H9 (cell line): ENCODE data around the gene TP73. TPM values are rescaled to one million over a fixed set of nuclear protein-coding genes. Genes with fewer than 3 reads are reported as not detected.

ENCODE experiments used
- DNase-seq: peaks from one replicate; pipeline ENCODE4 v3.0.0-alpha.2; 2017
- H2AFZ ChIP-seq: one replicate; pipeline ENCODE4 v1.6.1; 2013; ENCODE audit warnings: mild to moderate bottlenecking, low read length, control low read depth, moderate library complexity
- H2AK5ac ChIP-seq: 2 replicates; pipeline ENCODE4 v1.6.1; 2013; ENCODE audit warnings: low read length, control low read depth, mixed read lengths; ENCODE audit not compliant: insufficient read length
- H2BK120ac ChIP-seq: one replicate; pipeline ENCODE4 v1.6.1; 2013; ENCODE audit warnings: low read depth, mild to moderate bottlenecking, low read length, control low read depth, inconsistent platforms; ENCODE audit not compliant: poor library complexity, severe bottlenecking
- H2BK12ac ChIP-seq: 2 replicates; pipeline ENCODE4 v1.6.1; 2013; ENCODE audit warnings: low read length, control low read depth, mixed read lengths, low read depth; ENCODE audit not compliant: insufficient read length
- H2BK15ac ChIP-seq: 2 replicates; pipeline ENCODE4 v1.6.1; 2013; ENCODE audit warnings: low read depth, low read length, control low read depth
- H2BK20ac ChIP-seq: one replicate; pipeline ENCODE4 v1.6.1; 2013; ENCODE audit warnings: low read depth, mild to moderate bottlenecking, low read length, control low read depth, inconsistent platforms; ENCODE audit not compliant: poor library complexity, severe bottlenecking
- H2BK5ac ChIP-seq: 2 replicates; pipeline ENCODE4 v1.6.1; 2013; ENCODE audit warnings: low read length, control low read depth, mixed read lengths; ENCODE audit not compliant: insufficient read length
- H3K14ac ChIP-seq: 2 replicates; pipeline ENCODE4 v1.6.1; 2013; ENCODE audit warnings: low read length, control low read depth; ENCODE audit not compliant: insufficient read depth
- H3K18ac ChIP-seq: 2 replicates; pipeline ENCODE4 v1.6.1; 2013; ENCODE audit warnings: low read depth, mild to moderate bottlenecking, mixed read lengths, low read length, control low read depth; ENCODE audit not compliant: insufficient read length
- H3K23ac ChIP-seq: 2 replicates; pipeline ENCODE4 v1.6.1; 2013; ENCODE audit warnings: low read length, control low read depth, mixed read lengths, low read depth; ENCODE audit not compliant: insufficient read length
- H3K23me2 ChIP-seq: 2 replicates; pipeline ENCODE4 v1.6.1; 2013; ENCODE audit warnings: low read depth, mild to moderate bottlenecking, mixed read lengths, low read length, control low read depth; ENCODE audit not compliant: insufficient read length, poor library complexity, severe bottlenecking
- H3K27ac ChIP-seq: 2 replicates; pipeline ENCODE4 v1.5.1; 2013; ENCODE audit warnings: low read length, control low read depth, mixed read lengths, low read depth; ENCODE audit not compliant: insufficient read length
- H3K27me3 ChIP-seq: 2 replicates; pipeline ENCODE4 v1.6.1; 2013; ENCODE audit warnings: low read length, control low read depth, inconsistent platforms; ENCODE audit not compliant: insufficient read depth
- H3K4ac ChIP-seq: 2 replicates; pipeline ENCODE4 v1.6.1; 2013; ENCODE audit warnings: low read depth, mild to moderate bottlenecking, control low read depth, inconsistent platforms, low read length, moderate library complexity
- H3K4me1 ChIP-seq: 2 replicates; pipeline ENCODE4 v1.6.1; 2013; ENCODE audit warnings: low read length, control low read depth, inconsistent platforms; ENCODE audit not compliant: insufficient read depth
- H3K4me2 ChIP-seq: 2 replicates; pipeline ENCODE4 v1.6.1; 2013; ENCODE audit warnings: low read length, control low read depth, mixed read lengths; ENCODE audit not compliant: insufficient read length, insufficient read depth
- H3K56ac ChIP-seq: 2 replicates; pipeline ENCODE4 v1.6.1; 2013; ENCODE audit warnings: low read depth, mild to moderate bottlenecking, mixed read lengths, low read length, control low read depth; ENCODE audit not compliant: insufficient read length
- H3K79me1 ChIP-seq: 2 replicates; pipeline ENCODE4 v1.6.1; 2013; ENCODE audit warnings: low read depth, mild to moderate bottlenecking, moderate library complexity, low read length, control low read depth, inconsistent platforms; ENCODE audit not compliant: insufficient read depth, poor library complexity, severe bottlenecking
- H3K79me2 ChIP-seq: 2 replicates; pipeline ENCODE4 v1.6.1; 2013; ENCODE audit warnings: low read length, control low read depth, inconsistent platforms; ENCODE audit not compliant: insufficient read depth
- H3K9ac ChIP-seq: 2 replicates; pipeline ENCODE4 v1.6.1; 2013; ENCODE audit warnings: low read length, control low read depth, mixed read lengths; ENCODE audit not compliant: insufficient read length; ENCODE audit errors: extremely low read depth
- H3K9me3 ChIP-seq: one replicate; pipeline ENCODE4 v1.6.1; 2013; ENCODE audit warnings: low read depth, low read length, inconsistent platforms; ENCODE audit not compliant: control insufficient read depth
- H3T11ph ChIP-seq: one replicate; pipeline ENCODE4 v1.6.1; 2013; ENCODE audit warnings: mild to moderate bottlenecking, low read length, control low read depth, inconsistent platforms
- H4K20me1 ChIP-seq: one replicate; pipeline ENCODE4 v1.6.1; 2013; ENCODE audit not compliant: control insufficient read depth, insufficient read length, insufficient read depth
- H4K5ac ChIP-seq: 2 replicates; pipeline ENCODE4 v1.6.1; 2013; ENCODE audit warnings: low read depth, mild to moderate bottlenecking, mixed read lengths, low read length, control low read depth; ENCODE audit not compliant: insufficient read length
- H4K8ac ChIP-seq: replicated peaks from 2 replicates; pipeline ENCODE4 v1.6.1; 2013; ENCODE audit warnings: low read length, control low read depth, mixed read lengths, low read depth; ENCODE audit not compliant: insufficient read length
- H4K91ac ChIP-seq: 2 replicates; pipeline ENCODE4 v1.6.1; 2013; ENCODE audit warnings: low read depth, mild to moderate bottlenecking, moderate library complexity, mixed read lengths, low read length, control low read depth; ENCODE audit not compliant: insufficient read length
- H3K27ac Mint-ChIP-seq, 3 experiments: 2 replicates in 2 of 3; 3 replicates in 1 of 3; pipeline ENCODE4 v1.8.0; 2020 to 2021; ENCODE audit warnings: mixed read lengths in 3 of 3, mild to moderate bottlenecking in 1 of 3, moderate library complexity in 1 of 3
- H3K27me3 Mint-ChIP-seq: 2 replicates; pipeline ENCODE4 v1.8.0; 2021; ENCODE audit warnings: low read depth, mild to moderate bottlenecking, moderate library complexity, mixed read lengths
- H3K36me3 Mint-ChIP-seq, 3 experiments: 2 replicates in 2 of 3; 3 replicates in 1 of 3; pipeline ENCODE4 v1.8.0; 2020 to 2021; ENCODE audit warnings: low read depth in 3 of 3, mixed read lengths in 3 of 3; ENCODE audit not compliant: insufficient read depth in 1 of 3
- H3K4me1 Mint-ChIP-seq, 2 experiments: 2 replicates each; pipeline ENCODE4 v1.8.0; 2020; ENCODE audit warnings: mixed read lengths in 2 of 2
- H3K4me3 Mint-ChIP-seq, 2 experiments: 2 replicates in 1 of 2; 3 replicates in 1 of 2; pipeline ENCODE4 v1.8.0; 2020 to 2021; ENCODE audit warnings: mild to moderate bottlenecking in 2 of 2, mixed read lengths in 2 of 2, moderate library complexity in 1 of 2
- H3K9me3 Mint-ChIP-seq, 2 experiments: 2 replicates in 1 of 2; 3 replicates in 1 of 2; pipeline ENCODE4 v1.8.0; 2020; ENCODE audit warnings: mild to moderate bottlenecking in 2 of 2, mixed read lengths in 2 of 2, moderate library complexity in 1 of 2
- WGBS: extraction: QIAGEN DNeasy Blood & Tissue Kit; methylation state at CpG from one replicate; pipeline ENCODE4 v1.1.7; 2013; ENCODE audit warnings: missing lambda C conversion rate, low lambda C conversion rate, mixed read lengths; ENCODE audit not compliant: insufficient read length; ENCODE audit errors: extremely low coverage; 5-methylcytosine and 5-hydroxymethylcytosine counted together
- total RNA-seq: library from RNA; stranded (reverse); gene quantifications from 2 replicates; pipeline ENCODE4 v1.2.1, GENCODE V29; 2021
- TF ChIP-seq, protein P1 (sequence below): fragments of 200-600 bp; sonication (generic); conservative IDR thresholded peaks from 3 replicates; pipeline ENCODE4 v1.8.0; 2021; ENCODE audit warnings: antibody characterized with exemption, mild to moderate bottlenecking

TP73 gene
- total RNA-seq, 1 experiment from 2014 or later = 4.7 TPM

DNA sequence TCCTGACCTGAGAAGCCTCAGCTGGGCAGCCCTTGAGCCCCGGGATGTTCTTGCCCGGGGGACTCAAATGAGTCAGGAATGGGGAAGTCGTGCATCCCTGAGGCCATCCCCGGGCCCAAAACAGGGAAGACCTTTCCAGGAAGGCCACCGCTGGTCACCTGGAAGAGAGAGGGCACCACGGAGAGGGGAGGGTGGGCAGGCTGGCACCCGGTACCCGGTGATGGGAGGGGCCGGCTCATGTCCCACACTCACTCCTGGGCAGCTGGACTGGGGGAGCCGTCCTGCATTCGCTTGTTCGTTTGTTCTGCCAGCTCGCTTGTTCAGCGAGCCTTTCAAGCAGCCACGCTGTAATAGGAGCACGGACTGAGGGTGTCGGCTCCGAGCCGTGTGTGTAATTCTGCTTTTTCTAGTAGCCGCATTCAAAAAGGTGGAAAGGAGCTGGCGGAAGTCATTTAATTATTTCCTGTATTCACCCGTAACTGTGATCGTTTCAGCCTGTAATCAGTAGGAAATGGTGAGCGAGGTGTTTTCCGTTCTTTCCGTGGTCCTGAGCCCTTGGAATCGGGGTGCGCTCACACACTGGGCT lies 51.6 kb downstream of the TP73 start:
- Histone ChIP-seq H3K4me1 (no peaks in the 10 kb centered on the region), H3K27ac (no peak overlapping the region), H3K27me3 (no peaks in the 10 kb centered on the region), H4K8ac (no peak overlapping the region), H3K4ac (no peak overlapping the region), H4K20me1 (no peaks in the 10 kb centered on the region), H2AK5ac (no peak overlapping the region), H2BK120ac (no peak overlapping the region), H2AFZ (no peak overlapping the region), H3K4me2 (no peak overlapping the region), H3T11ph (no peak overlapping the region), H3K18ac (no peak overlapping the region), H4K5ac (no peak overlapping the region), H3K23ac (no peak overlapping the region), H3K14ac (no peak overlapping the region; the same call in 1 of the 2 replicates), H2BK15ac (no peak overlapping the region), H4K91ac (no peak overlapping the region), H2BK5ac (no peak overlapping the region), H2BK12ac (no peak overlapping the region), H2BK20ac (no peak overlapping the region), H3K9ac (no peak overlapping the region), H3K79me1 (no peaks in the 10 kb centered on the region), H3K9me3 (no peaks in the 10 kb centered on the region), H3K23me2 (no peaks in the 10 kb centered on the region), H3K79me2 (no peaks in the 10 kb centered on the region), H3K56ac (no peak overlapping the region)
- WGBS = no CpG with 5 or more reads among the region's 28 CpGs
- Mint-ChIP-seq H3K27ac (no peak overlapping the region), H3K4me1 (peaks cover 11 to 23% of the 10 kb centered on the region in 2 experiments), H3K9me3 (no peaks in the 10 kb centered on the region), H3K4me3 (no peak overlapping the region), H3K27me3 (peaks cover 17% of the 10 kb centered on the region), H3K36me3 (no peaks in the 10 kb centered on the region)
- TF ChIP-seq, protein P1, sequence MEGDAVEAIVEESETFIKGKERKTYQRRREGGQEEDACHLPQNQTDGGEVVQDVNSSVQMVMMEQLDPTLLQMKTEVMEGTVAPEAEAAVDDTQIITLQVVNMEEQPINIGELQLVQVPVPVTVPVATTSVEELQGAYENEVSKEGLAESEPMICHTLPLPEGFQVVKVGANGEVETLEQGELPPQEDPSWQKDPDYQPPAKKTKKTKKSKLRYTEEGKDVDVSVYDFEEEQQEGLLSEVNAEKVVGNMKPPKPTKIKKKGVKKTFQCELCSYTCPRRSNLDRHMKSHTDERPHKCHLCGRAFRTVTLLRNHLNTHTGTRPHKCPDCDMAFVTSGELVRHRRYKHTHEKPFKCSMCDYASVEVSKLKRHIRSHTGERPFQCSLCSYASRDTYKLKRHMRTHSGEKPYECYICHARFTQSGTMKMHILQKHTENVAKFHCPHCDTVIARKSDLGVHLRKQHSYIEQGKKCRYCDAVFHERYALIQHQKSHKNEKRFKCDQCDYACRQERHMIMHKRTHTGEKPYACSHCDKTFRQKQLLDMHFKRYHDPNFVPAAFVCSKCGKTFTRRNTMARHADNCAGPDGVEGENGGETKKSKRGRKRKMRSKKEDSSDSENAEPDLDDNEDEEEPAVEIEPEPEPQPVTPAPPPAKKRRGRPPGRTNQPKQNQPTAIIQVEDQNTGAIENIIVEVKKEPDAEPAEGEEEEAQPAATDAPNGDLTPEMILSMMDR = no peak
- DNase-seq = no peak
